Breast epithelium (tissue), 4 donors: Measurements from ENCODE around the gene CHMP1B. TPM values are rescaled to one million over a fixed set of nuclear protein-coding genes. Genes with fewer than 3 reads are reported as not detected.

Experiments
- DNase-seq, 2 donors: peaks; one replicate each; pipeline ENCODE4 v3.0.0-alpha.2; 2019; ENCODE audit warnings: low spot score in 2 of 2
- H3K27ac ChIP-seq, 2 donors: fragments of 200-600 bp; sonication (generic) in 1 of 2; one replicate each; pipeline ENCODE4 v1.5.1; 2016 to 2019; ENCODE audit warnings: mild to moderate bottlenecking in 1 of 2
- H3K27me3 ChIP-seq, 2 donors: fragments of 200-600 bp; sonication (generic) in 1 of 2; one replicate each; pipeline versions ENCODE4 v1.5.1 to v1.6.0; 2017 to 2019; ENCODE audit warnings: control low read depth in 1 of 2, mild to moderate bottlenecking in 1 of 2
- H3K36me3 ChIP-seq: fragments of 200-600 bp; one replicate; pipeline ENCODE4 v1.5.1; 2019
- H3K4me1 ChIP-seq, 2 donors: fragments of 200-600 bp; sonication (generic); one replicate each; pipeline ENCODE4 v1.5.1; 2016 to 2019; ENCODE audit warnings: control low read depth in 1 of 2
- H3K4me3 ChIP-seq, 3 donors: fragments of 200-600 bp; sonication (generic); 1 replicate in 2 of 3; 2 replicates in 1 of 3; pipeline ENCODE4 v1.5.1; 2016 to 2019; ENCODE audit warnings: mild to moderate bottlenecking in 3 of 3, moderate library complexity in 2 of 3
- H3K9me3 ChIP-seq, 2 donors: fragments of 200-600 bp; sonication (generic) in 1 of 2; one replicate each; pipeline ENCODE4 v1.5.1; 2016 to 2019; ENCODE audit warnings: control low read depth in 1 of 2
- CTCF ChIP-seq, 3 donors: fragments of 450-650 bp; IDR thresholded peaks; one replicate each; pipeline ENCODE4 v1.5.1; 2016 to 2017; ENCODE audit warnings: antibody characterized with exemption in 3 of 3, mild to moderate bottlenecking in 3 of 3, moderate library complexity in 3 of 3
- POLR2A ChIP-seq: fragments of 450-650 bp; IDR thresholded peaks from one replicate; pipeline ENCODE4 v1.6.1; 2016; ENCODE audit warnings: antibody characterized with exemption, mild to moderate bottlenecking, moderate library complexity
- POLR2AphosphoS5 ChIP-seq, 3 donors: sonication (generic); formaldehyde crosslinking; IDR thresholded peaks; one replicate each; pipeline ENCODE4 v1.6.1; 2017; ENCODE audit warnings: antibody characterized with exemption in 3 of 3
- intact Hi-C: fragments of 100-400 bp; cut with DNase I; formaldehyde crosslinking; loops from one replicate; pipeline ENCODE4 v1.15.1; 2023; ENCODE audit warnings: low total_unique reads
- total RNA-seq, 3 donors: library from RNA; depleted of rRNA; stranded (reverse); fragments of >200 nt; gene quantifications; one replicate each; pipeline ENCODE4 v1.1.0, GENCODE V29; 2016

Gene CHMP1B
- total RNA-seq, 3 donors from 2014 or later, result 41.0 to 63.4 (median 44.8) TPM

- Histone ChIP-seq H3K27me3 (no peaks in the 10 kb centered on the region), H3K36me3 (no peaks in the 10 kb centered on the region)
These were observed 46.6 kb downstream of the CHMP1B start for GRCh38 chr18:11897781-11898180.

GRCh38 chr18:11899063-11899462 is 47.9 kb downstream of the CHMP1B start:
- no peaks in the 10 kb centered on the region for H3K27me3 ChIP-seq
- intact Hi-C loops, result no loop called here
- no peaks in the 10 kb centered on the region for H3K36me3 ChIP-seq
- DNase-seq, result no peak
- TF ChIP-seq POLR2A, result no peak
- no peak for TF ChIP-seq POLR2AphosphoS5 (IDR thresholded peaks at IDR 0.05)
- no peak for TF ChIP-seq CTCF (IDR thresholded peaks at IDR 0.05)
- no peaks in the 10 kb centered on the region for H3K4me1 ChIP-seq
- no peak overlapping the region for H3K27ac ChIP-seq
- H3K9me3 ChIP-seq, result no peaks in the 10 kb centered on the region
- no peak overlapping the region for H3K4me3 ChIP-seq

More at GRCh38 chr18:11897781-11898180, 46.6 kb downstream of the CHMP1B start:
- Histone ChIP-seq H3K9me3 (no peaks in the 10 kb centered on the region), H3K27ac (no peak overlapping the region), H3K4me1 (no peaks in the 10 kb centered on the region), H3K4me3 (no peak overlapping the region)
- intact Hi-C loops, result no loop called here
- DNase-seq, result no peak
- TF ChIP-seq POLR2A (no peak), CTCF (IDR thresholded peaks at IDR 0.05) (no peak), POLR2AphosphoS5 (IDR thresholded peaks at IDR 0.05) (no peak)

- no peak for DNase-seq
- no peaks in the 10 kb centered on the region for H3K9me3 ChIP-seq
- H3K4me1 ChIP-seq, result no peaks in the 10 kb centered on the region
- no peak for TF ChIP-seq POLR2A
- no peak for TF ChIP-seq CTCF (IDR thresholded peaks at IDR 0.05)
- TF ChIP-seq POLR2AphosphoS5 (IDR thresholded peaks at IDR 0.05), result no peak
- intact Hi-C loops, result no loop called here
- H3K27me3 ChIP-seq, result no peaks in the 10 kb centered on the region
- H3K36me3 ChIP-seq, result no peaks in the 10 kb centered on the region
- no peak overlapping the region for H3K4me3 ChIP-seq
- no peak overlapping the region for H3K27ac ChIP-seq
These were observed 50.7 kb downstream of the CHMP1B start for GRCh38 chr18:11901826-11902438.

GRCh38 chr18:11902522-11903292 is 51.5 kb downstream of the CHMP1B start:
- no peak for DNase-seq
- intact Hi-C loops, result no loop called here
- Histone ChIP-seq H3K9me3 (no peaks in the 10 kb centered on the region), H3K4me1 (no peaks in the 10 kb centered on the region), H3K27me3 (no peaks in the 10 kb centered on the region), H3K4me3 (no peak overlapping the region), H3K36me3 (no peaks in the 10 kb centered on the region), H3K27ac (no peak overlapping the region)
- TF ChIP-seq CTCF (IDR thresholded peaks at IDR 0.05) (no peak), POLR2A (no peak), POLR2AphosphoS5 (IDR thresholded peaks at IDR 0.05) (no peak)

Other genes starting within 250 kb of the CHMP1B start
- gene SLC35G4, start 241.8 kb upstream of the CHMP1B start, total RNA-seq, result not detected
- 10 to 100 TPM in 1 of 3 donors, 1 to 10 TPM in 2; 6.6 to 15.4 (median 7.5) TPM for gene GNAL, start 162.1 kb upstream of the CHMP1B start, total RNA-seq
- gene MPPE1, start 56.9 kb downstream of the CHMP1B start, total RNA-seq, result 10 to 100 TPM; 15.4 to 46.0 (median 31.5) TPM
- 10 to 100 TPM; 25.2 to 26.5 (median 26.2) TPM for gene IMPA2, start 130.1 kb downstream of the CHMP1B start, total RNA-seq
- not detected for gene ANKRD62, start 242.4 kb downstream of the CHMP1B start, total RNA-seq